HFF-Myc (cell line): ENCODE results near the gene GPX7.

Experiments used
- DNase-seq: peaks from one replicate; pipeline ENCODE4 v3.0.0-alpha.2; 2011; ENCODE audit warnings: low read depth; ENCODE audit errors: extremely low read depth
- H3K4me3 ChIP-seq: replicated peaks from 2 replicates; pipeline ENCODE4 v1.5.1; 2011; ENCODE audit warnings: low read depth, mild to moderate bottlenecking, control low read depth, low read length
- TF ChIP-seq, protein P1 (sequence below): IDR thresholded peaks from 2 replicates; pipeline ENCODE4 v1.5.1; 2012; ENCODE audit warnings: mild to moderate bottlenecking, low read depth, low read length, control low read depth; ENCODE audit errors: missing control alignments

GPX7 gene

DNA sequence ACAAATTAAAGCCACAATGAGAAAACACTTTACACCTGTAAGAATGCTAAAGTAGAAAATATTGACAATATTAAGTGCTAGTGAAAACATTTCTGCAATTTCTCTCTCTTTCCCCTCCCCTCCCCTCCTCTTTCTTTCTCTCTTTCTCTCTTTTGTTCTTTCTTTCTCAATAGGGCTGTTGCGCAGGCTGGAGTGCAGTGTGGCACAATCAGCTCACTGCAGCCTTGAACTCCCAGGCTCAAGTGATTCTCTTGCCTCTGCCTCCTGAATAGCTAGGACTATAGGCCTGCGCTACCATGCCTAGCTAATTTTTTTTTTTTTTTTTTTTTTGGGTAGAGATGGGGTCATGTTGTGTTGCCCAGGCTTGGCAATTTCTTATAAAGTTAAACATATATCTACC is 24.9 kb downstream of the GPX7 start:
- DNase-seq: no peak
- H3K4me3 ChIP-seq: no peak overlapping the region
- TF ChIP-seq, protein P1, sequence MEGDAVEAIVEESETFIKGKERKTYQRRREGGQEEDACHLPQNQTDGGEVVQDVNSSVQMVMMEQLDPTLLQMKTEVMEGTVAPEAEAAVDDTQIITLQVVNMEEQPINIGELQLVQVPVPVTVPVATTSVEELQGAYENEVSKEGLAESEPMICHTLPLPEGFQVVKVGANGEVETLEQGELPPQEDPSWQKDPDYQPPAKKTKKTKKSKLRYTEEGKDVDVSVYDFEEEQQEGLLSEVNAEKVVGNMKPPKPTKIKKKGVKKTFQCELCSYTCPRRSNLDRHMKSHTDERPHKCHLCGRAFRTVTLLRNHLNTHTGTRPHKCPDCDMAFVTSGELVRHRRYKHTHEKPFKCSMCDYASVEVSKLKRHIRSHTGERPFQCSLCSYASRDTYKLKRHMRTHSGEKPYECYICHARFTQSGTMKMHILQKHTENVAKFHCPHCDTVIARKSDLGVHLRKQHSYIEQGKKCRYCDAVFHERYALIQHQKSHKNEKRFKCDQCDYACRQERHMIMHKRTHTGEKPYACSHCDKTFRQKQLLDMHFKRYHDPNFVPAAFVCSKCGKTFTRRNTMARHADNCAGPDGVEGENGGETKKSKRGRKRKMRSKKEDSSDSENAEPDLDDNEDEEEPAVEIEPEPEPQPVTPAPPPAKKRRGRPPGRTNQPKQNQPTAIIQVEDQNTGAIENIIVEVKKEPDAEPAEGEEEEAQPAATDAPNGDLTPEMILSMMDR: no peak

- no peak overlapping the region for H3K4me3 ChIP-seq
- TF ChIP-seq, protein P1: no peak
- DNase-seq: no peak
Measured at GRCh38 chr1:52628614-52629324, 26.6 kb downstream of the GPX7 start.

GRCh38 chr1:52629325-52629643 is 27.1 kb downstream of the GPX7 start:
- no peak for DNase-seq
- no peak overlapping the region for H3K4me3 ChIP-seq
- TF ChIP-seq, protein P1: no peak

- DNase-seq: no peak
- TF ChIP-seq, protein P1: no peak
Measured at GRCh38 chr1:52629667-52630066, 27.5 kb downstream of the GPX7 start.

DNA sequence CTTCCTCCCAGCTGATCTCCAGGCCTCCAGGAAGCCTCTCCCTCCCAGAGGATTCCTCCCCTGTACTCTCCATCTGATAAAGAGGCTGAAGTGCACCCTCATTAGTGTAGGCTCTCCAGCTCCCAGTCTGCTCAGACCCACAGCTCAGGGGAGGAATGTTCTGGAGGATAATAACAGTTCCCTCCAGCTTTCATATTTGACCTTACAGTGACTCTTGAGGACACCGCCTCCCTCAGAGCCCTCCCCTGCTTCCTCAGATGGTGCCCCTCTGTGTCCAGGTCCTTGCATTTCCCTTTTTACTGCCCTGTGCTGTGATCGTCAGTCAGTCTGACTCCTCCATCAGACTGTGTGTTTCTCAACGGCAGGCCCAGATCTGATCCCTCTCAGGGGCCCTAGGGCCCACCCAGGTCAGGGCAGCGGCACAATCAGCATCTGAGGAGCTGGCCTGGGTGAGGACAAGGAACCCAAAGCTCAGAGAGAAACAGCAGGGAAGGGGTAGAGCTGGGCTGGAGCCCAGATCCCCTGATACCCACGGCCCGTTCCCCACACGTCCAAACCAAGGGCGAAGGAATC is 29.7 kb downstream of the GPX7 start:
- no peak overlapping the region for H3K4me3 ChIP-seq
- no peak for DNase-seq
- TF ChIP-seq, protein P1: no peak

More at GRCh38 chr1:52629667-52630066, 27.5 kb downstream of the GPX7 start:
- no peak overlapping the region for H3K4me3 ChIP-seq

DNA sequence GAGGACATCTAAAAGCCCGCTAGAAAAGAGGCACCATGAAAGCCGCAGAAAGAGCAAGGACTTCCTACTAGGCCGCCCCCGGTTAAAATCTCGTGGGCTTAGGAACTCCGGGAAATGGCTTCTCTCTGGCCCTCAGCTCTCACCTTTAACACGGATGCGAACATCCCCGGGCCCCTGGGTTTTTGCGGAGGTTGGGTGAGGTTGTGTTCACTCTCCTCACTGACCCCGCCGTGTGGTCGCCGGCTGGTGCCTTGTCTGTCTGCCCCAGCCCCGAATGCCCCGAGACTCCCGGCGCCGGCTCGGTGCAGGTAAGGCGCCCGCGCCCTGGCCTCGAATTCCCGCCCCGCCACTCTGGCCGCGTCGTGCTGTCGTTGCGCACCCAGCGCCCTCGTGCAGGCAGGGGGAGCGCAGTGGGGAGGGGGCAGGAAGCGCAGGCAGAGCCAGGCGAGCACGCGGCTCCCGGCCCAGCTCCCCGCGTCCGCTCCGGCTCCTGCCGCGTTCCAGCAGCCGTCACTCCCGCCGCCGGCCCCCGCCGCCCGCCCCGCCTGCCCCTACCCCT is 30.6 kb downstream of the GPX7 start, which contains the start of gene SHISAL2A:
TSS of gene SHISAL2A (plus strand) at position 437 of the 559 bp plus-strand sequence. CDS start 326 bp downstream, outside the sequence.
- TF ChIP-seq, protein P1: no peak
- no peak for DNase-seq
- H3K4me3 ChIP-seq: peak within 1 kb of the TSS; percentile 31
